GM19372 (cell line): ENCODE data around the gene ATG12.
"Not testable (repeated sequence)": the region's sequence is repeated elsewhere in the genome, so short reads cannot be mapped to it uniquely, and the experiment has no call there.

Source experiments
- ATAC-seq: cut with Tn5 transposase; IDR thresholded peaks from one replicate; pipeline ENCODE4 v1.9.1; 2021; ENCODE audit warnings: mild to moderate bottlenecking, low read depth, moderate library complexity; ENCODE audit not compliant: unreplicated experiment

ATG12 gene

DNA sequence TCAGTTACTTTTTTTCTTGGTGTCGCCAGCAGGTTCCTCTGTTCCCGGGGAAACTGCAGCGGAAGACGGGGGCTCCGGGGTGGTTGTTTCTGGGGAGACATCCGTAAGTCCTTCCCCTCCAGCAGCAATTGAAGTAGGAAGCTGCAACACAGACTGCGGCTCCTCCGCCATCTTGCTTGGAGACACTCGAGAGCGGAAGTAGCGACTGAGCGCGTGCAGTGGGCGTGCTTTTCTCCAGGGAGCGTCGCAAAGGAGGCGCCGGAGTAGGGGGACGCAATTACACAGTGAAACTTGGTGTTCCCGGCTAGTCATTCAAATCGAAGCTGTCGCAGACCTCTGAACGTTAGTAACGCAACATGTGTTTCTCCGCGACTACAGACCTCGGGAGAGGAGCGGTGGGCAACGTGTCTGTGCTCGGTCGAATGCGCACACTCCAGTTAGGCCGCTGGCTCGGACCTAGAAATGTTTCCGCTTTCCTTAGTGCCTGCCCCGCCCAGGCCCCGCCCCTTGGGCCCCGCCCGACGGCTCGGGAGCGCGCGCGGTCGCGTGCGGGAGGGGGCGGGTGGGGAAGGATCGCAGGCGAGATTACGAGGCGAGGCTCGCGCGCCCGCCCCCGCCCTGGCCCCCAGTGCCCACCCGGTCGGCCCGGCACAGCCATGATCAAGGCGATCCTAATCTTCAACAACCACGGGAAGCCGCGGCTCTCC lies at the start of gene ATG12, which contains the start of gene AP3S1:
TSS of gene ATG12 (minus strand) at position 184 of the 707 bp plus-strand sequence. CDS start at position 171, 13 bp downstream.
TSS of gene AP3S1 (plus strand) at position 554 of the 707 bp plus-strand sequence. CDS start at position 657, 103 bp downstream.
- ATAC-seq, result peak; percentile 78

DNA sequence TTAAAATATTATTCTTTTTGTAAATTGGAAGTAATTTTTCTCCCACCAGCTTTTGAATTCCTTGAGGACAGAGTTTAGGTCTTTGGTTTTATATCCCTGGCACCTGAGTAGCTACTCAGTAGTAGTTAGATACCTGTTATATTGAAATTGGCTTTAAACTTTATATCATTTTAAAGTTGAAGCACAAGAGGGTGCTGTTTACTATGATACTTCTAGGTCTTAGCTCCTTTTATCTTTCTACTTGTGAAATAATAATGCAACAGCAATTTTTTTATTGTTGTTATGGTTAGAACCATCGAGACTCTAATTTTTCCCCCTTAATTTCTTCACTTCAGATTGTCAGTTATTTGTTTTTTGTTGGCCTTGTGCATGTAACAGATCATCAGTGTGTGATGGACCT lies 46.7 kb upstream of the ATG12 start:
- no peak for ATAC-seq

DNA sequence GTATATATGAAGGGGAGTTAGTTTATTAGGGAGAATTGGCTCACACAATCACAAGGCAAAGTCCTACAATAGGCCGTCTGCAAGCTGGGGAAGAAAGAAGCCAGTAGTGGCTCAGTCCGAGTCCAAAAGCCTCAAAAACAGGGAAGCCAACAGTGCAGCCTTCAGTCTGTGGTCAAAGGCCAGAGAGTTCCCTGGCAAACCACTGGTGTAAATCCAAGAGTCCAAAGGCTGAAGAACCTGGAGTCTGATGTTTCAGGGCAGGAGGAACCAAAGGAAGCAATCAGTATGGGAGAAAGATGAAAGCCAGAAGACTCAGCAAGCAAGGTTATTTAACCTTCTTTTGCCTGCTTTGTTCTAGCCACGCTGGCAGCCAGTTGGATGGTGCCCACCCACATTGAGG lies 43.8 kb upstream of the ATG12 start:
- ATAC-seq, result not testable (repeated sequence)

DNA sequence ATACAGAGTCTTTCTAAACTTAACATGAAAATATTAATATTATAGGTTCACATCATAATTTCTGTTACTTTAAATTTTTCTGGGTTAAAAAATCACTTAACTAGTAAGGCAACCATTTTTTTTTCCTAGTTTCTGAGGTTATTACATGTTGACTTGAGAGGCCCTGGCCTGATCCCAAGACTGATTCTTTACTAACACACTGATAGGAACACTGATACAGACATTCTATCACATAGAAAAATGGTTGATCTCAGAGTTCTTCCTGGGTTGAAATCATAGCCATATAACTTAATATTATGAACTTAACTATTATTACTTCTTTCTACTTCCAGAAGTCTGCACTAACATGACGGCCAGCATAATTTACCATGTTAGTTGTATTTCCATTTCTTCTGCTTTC lies 43.3 kb upstream of the ATG12 start:
- no peak for ATAC-seq

DNA sequence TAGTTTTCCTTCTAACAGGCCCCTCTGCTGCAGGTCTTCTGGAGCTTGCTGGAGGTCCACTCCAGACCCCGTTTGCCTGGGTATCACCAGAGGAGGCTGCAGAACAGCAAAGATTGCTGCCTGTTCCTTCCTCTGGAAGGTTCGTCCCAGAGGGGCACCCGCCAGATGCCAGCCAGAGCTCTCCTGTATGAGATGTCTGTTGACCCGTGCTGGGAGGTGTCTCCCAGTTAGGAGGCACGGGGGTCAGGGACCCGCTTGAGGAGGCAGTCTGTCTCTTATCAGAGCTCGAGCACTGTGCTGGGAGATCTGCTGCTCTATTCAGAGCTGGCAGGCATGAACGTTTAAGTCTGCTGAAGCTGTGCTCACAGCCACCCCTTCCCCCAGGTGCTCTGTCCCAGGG lies 41.1 kb upstream of the ATG12 start:
- ATAC-seq, result not testable (repeated sequence)

- not testable (repeated sequence) for ATAC-seq
Observed at GRCh38 chr5:115877342-115877741, 36.0 kb upstream of the ATG12 start.

- no peak for ATAC-seq
Observed at GRCh38 chr5:115875447-115875846, 34.1 kb upstream of the ATG12 start.

GRCh38 chr5:115873392-115873791 lies 32.0 kb upstream of the ATG12 start:
- no peak for ATAC-seq

DNA sequence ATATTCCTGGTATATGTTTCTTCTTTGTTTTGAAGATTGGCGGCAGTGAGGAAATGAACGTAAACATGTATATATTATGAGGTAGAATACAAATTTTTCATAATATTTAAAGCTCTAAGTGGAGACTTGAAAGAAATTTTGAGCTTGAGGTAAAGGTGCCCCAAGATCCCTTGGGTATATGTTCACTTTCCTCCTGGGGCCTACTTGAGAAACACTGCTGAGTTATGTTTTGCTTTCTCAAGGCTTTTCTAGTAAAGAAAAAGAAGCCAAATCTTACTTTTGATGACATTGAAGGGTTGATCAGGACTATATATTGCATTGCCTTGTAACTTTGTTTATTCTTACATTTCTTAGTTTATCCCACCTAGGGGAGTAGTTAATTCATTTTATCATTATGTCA lies 31.1 kb upstream of the ATG12 start:
- no peak for ATAC-seq

- ATAC-seq, result no peak
Observed at GRCh38 chr5:115869256-115869795, 28.0 kb upstream of the ATG12 start.

GRCh38 chr5:115859378-115859777 lies 18.0 kb upstream of the ATG12 start:
- no peak for ATAC-seq

GRCh38 chr5:115858396-115858795 lies 17.0 kb upstream of the ATG12 start:
- no peak for ATAC-seq

GRCh38 chr5:115857626-115858349 lies 16.4 kb upstream of the ATG12 start:
- no peak for ATAC-seq

DNA sequence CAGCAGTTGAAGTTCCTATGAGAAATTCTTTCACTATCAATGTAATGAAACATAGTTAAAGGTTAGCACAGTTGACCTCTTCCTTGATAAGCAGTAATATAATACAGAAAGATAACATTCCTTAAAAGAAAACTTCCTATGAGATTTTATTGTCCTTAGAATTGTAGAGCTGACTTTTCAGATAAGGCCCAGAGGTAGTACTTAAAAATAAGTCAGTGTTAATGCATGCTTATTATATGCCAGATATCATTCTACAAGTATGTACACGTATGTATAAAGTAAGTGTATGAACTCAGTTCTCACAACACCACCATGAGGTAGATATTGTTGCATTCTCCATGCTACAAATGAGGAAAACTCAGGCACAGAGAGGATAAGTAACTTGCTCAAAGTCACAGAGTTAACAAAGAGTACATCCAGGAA lies 15.7 kb upstream of the ATG12 start:
- ATAC-seq, result no peak

GRCh38 chr5:115855959-115856358 lies 14.6 kb upstream of the ATG12 start:
- no peak for ATAC-seq

DNA sequence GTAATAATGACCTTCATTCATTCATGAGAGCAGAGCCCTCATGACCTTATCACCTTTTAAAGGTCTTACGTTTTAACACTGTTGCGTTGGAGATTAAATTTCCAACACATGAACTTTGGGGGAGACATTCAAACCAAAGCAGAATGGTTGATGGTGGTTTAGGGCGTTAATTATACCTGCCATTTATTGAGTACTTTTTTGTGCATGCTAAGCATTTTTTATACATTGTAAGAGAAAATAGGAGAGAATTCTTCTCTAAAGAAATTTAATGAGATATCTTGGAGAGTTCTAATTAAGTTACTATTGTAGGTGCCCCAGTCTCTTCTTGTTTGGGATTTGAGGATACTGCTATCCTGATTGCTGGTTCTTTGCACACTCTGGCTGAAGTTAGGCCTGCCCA lies 12.8 kb upstream of the ATG12 start:
- ATAC-seq, result no peak

- no peak for ATAC-seq
Observed at GRCh38 chr5:115850744-115851416, 9.5 kb upstream of the ATG12 start.

- ATAC-seq, result no peak
Observed at GRCh38 chr5:115849258-115849798, 8.0 kb upstream of the ATG12 start.

GRCh38 chr5:115847290-115847689 lies 5.9 kb upstream of the ATG12 start:
- ATAC-seq, result no peak

- ATAC-seq, result no peak
Observed at GRCh38 chr5:115844321-115844817, 3.0 kb upstream of the ATG12 start.
